ENCODE results near the gene LIN28B.

Gene LIN28B

GRCh38 chr6:105014954-105015353, 58.0 kb downstream of the LIN28B start:
- no peak for TF ChIP-seq CTCF (conservative IDR thresholded peaks at IDR 0.05; ENCODE audit: low read depth, low read length)
- H3K4me3 ChIP-seq (IDR thresholded peaks at IDR 0.05; ENCODE audit: insufficient read depth, low read depth, low read length) = no peak overlapping the region
- H3K4me1 ChIP-seq (ENCODE audit: low read depth, poor library complexity, severe bottlenecking) = no peaks in the 10 kb centered on the region
- no peak overlapping the region for H2AFZ ChIP-seq (ENCODE audit: low read depth)
- H3K27ac ChIP-seq = no peak overlapping the region
- H3K4me2 ChIP-seq = no peak overlapping the region
- H3K36me3 ChIP-seq (ENCODE audit: insufficient read depth) = no peaks in the 10 kb centered on the region
- H4K20me1 ChIP-seq (ENCODE audit: insufficient read depth) = no peaks in the 10 kb centered on the region
- no peak overlapping the region for H3K9ac ChIP-seq
- no peaks in the 10 kb centered on the region for H3K79me2 ChIP-seq (ENCODE audit: insufficient read depth, low read depth)
- no peaks in the 10 kb centered on the region for H3K27me3 ChIP-seq (ENCODE audit: insufficient read depth, low read depth)

DNA sequence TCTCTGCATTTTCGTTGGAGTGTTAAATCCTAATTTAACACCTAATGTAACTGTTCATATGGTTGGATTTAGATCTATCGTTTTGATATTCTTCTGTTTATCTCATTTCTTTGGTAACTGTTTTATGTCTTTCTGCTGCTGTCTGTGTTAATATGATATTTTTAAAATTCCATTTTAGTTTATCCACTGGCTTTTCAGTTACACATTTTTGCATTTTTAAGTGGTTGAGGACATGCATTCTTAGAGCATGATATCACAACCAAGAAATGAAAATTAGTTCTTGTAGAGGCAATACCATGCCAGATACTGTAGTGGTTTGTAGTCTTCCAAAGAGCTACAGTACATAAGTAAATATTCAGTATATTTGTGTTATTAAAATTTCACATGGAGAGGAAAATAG, 58.6 kb downstream of the LIN28B start:
- no peaks in the 10 kb centered on the region for H4K20me1 ChIP-seq (ENCODE audit: insufficient read depth)
- H3K4me3 ChIP-seq (IDR thresholded peaks at IDR 0.05; ENCODE audit: insufficient read depth, low read depth, low read length) = no peak overlapping the region
- no peak overlapping the region for H3K4me2 ChIP-seq
- no peak overlapping the region for H2AFZ ChIP-seq (ENCODE audit: low read depth)
- no peaks in the 10 kb centered on the region for H3K36me3 ChIP-seq (ENCODE audit: insufficient read depth)
- no peaks in the 10 kb centered on the region for H3K79me2 ChIP-seq (ENCODE audit: insufficient read depth, low read depth)
- no peaks in the 10 kb centered on the region for H3K27me3 ChIP-seq (ENCODE audit: insufficient read depth, low read depth)
- H3K27ac ChIP-seq = no peak overlapping the region
- no peaks in the 10 kb centered on the region for H3K4me1 ChIP-seq (ENCODE audit: low read depth, poor library complexity, severe bottlenecking)
- TF ChIP-seq CTCF (conservative IDR thresholded peaks at IDR 0.05; ENCODE audit: low read depth, low read length) = no peak
- H3K9ac ChIP-seq = no peak overlapping the region

DNA sequence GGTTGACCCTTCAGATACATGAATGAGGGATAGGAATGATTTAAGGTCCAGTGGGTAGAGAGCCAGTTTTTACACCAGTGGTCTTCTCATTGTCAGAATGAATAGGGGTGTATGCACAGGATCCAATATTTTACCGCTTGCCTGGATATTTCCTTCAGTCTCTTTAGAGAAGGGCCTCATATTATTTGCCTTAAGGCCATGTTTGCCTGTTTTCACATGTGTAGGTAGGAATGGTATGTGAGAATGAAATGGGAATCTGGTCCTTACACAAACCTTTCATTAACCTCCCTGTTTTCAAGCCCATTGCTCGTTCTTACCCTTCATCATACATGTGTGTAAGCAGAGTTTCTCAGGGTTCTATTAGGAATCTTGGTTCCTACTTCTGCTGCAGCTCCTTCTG, 62.4 kb downstream of the LIN28B start:
- no peak overlapping the region for H3K27ac ChIP-seq
- no peak overlapping the region for H3K4me3 ChIP-seq (IDR thresholded peaks at IDR 0.05; ENCODE audit: insufficient read depth, low read depth, low read length)

DNA sequence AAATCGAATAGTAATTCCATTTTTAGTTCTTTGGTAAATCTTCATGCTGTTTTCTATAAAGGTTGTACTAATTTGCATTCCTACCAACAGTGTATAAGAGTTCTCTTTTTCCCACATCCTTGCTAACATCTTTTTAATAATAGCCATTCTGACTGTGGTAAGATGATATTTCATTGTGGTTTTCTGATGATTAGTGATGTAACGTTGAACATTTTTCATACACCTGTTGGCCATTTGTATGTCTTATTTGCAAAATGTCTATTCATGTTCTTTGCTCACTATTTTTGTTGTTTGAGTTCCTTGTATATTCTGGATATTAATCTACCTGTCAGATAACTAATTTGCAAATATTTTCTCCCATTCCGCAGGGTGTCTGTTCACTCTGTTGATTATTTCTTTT, 64.5 kb downstream of the LIN28B start:
- Histone ChIP-seq H3K4me2 (no peak overlapping the region), H2AFZ (ENCODE audit: low read depth) (no peak overlapping the region), H3K27me3 (ENCODE audit: insufficient read depth, low read depth) (no peaks in the 10 kb centered on the region), H3K9ac (no peak overlapping the region), H3K36me3 (ENCODE audit: insufficient read depth) (no peaks in the 10 kb centered on the region), H3K27ac (no peak overlapping the region), H3K79me2 (ENCODE audit: insufficient read depth, low read depth) (no peaks in the 10 kb centered on the region), H3K4me3 (IDR thresholded peaks at IDR 0.05; ENCODE audit: insufficient read depth, low read depth, low read length) (no peak overlapping the region), H4K20me1 (ENCODE audit: insufficient read depth) (no peaks in the 10 kb centered on the region), H3K4me1 (ENCODE audit: low read depth, poor library complexity, severe bottlenecking) (no peaks in the 10 kb centered on the region)
- no peak for TF ChIP-seq CTCF (conservative IDR thresholded peaks at IDR 0.05; ENCODE audit: low read depth, low read length)

More for the DNA sequence above, 62.4 kb downstream of the LIN28B start:
- Histone ChIP-seq H3K79me2 (ENCODE audit: insufficient read depth, low read depth) (no peaks in the 10 kb centered on the region), H4K20me1 (ENCODE audit: insufficient read depth) (no peaks in the 10 kb centered on the region), H3K4me1 (ENCODE audit: low read depth, poor library complexity, severe bottlenecking) (no peaks in the 10 kb centered on the region), H3K36me3 (ENCODE audit: insufficient read depth) (no peaks in the 10 kb centered on the region), H3K9ac (no peak overlapping the region), H3K4me2 (no peak overlapping the region), H2AFZ (ENCODE audit: low read depth) (no peak overlapping the region), H3K27me3 (ENCODE audit: insufficient read depth, low read depth) (no peaks in the 10 kb centered on the region)
- no peak for TF ChIP-seq CTCF (conservative IDR thresholded peaks at IDR 0.05; ENCODE audit: low read depth, low read length)

Measured in KMS-11 (cell line).